Endometrium (tissue), 2 donors: Measurements from ENCODE around the gene NRG3.

Experiments used
- FAIRE-seq: peaks from 2 replicates; lab custom pipeline; 2012; peaks lifted over from hg19 to GRCh38; lab: Jason Lieb, UNC
- donor health status: control.
- donor health status: control.

The NRG3 gene

GRCh38 chr10:82213784-82214183 lies 338.8 kb downstream of the NRG3 start:
- no peak for FAIRE-seq

- no peak for FAIRE-seq
Observed at GRCh38 chr10:82221056-82221455, 346.1 kb downstream of the NRG3 start.

- FAIRE-seq = no peak
Observed at GRCh38 chr10:82221601-82222149, 346.7 kb downstream of the NRG3 start.

- no peak for FAIRE-seq
Observed at GRCh38 chr10:82228701-82229100, 353.7 kb downstream of the NRG3 start.

GRCh38 chr10:82234173-82234572 lies 359.2 kb downstream of the NRG3 start:
- FAIRE-seq = no peak

- no peak for FAIRE-seq
Observed at GRCh38 chr10:82236084-82236731, 361.2 kb downstream of the NRG3 start.

GRCh38 chr10:82238291-82238690 lies 363.3 kb downstream of the NRG3 start:
- FAIRE-seq = no peak

- FAIRE-seq = no peak
Observed at GRCh38 chr10:82240408-82240807, 365.4 kb downstream of the NRG3 start.

- FAIRE-seq = no peak
Observed at GRCh38 chr10:82242778-82243177, 367.8 kb downstream of the NRG3 start.

GRCh38 chr10:82245157-82245556 lies 370.2 kb downstream of the NRG3 start:
- FAIRE-seq = no peak

- FAIRE-seq = no peak
Observed at GRCh38 chr10:82245906-82246560, 371.0 kb downstream of the NRG3 start.

GRCh38 chr10:82249141-82249540 lies 374.1 kb downstream of the NRG3 start:
- no peak for FAIRE-seq

GRCh38 chr10:82251222-82251906 lies 376.4 kb downstream of the NRG3 start:
- FAIRE-seq = no peak

GRCh38 chr10:82252081-82252480 lies 377.1 kb downstream of the NRG3 start:
- no peak for FAIRE-seq

GRCh38 chr10:82254237-82254636 lies 379.2 kb downstream of the NRG3 start:
- no peak for FAIRE-seq

- FAIRE-seq = no peak
Observed at GRCh38 chr10:82256275-82256674, 381.3 kb downstream of the NRG3 start.

- no peak for FAIRE-seq
Observed at GRCh38 chr10:82266438-82266837, 391.4 kb downstream of the NRG3 start.

GRCh38 chr10:82267014-82267413 lies 392.0 kb downstream of the NRG3 start:
- FAIRE-seq = no peak

- no peak for FAIRE-seq
Observed at GRCh38 chr10:82267465-82267864, 392.5 kb downstream of the NRG3 start.

- FAIRE-seq = no peak
Observed at GRCh38 chr10:82267960-82268359, 393.0 kb downstream of the NRG3 start.

- no peak for FAIRE-seq
Observed at GRCh38 chr10:82277591-82277990, 402.6 kb downstream of the NRG3 start.

GRCh38 chr10:82278401-82279182 lies 403.6 kb downstream of the NRG3 start:
- no peak for FAIRE-seq
